ENCODE measurements around the gene FLVCR1. TPM values are rescaled to one million over a fixed set of nuclear protein-coding genes. Genes with fewer than 3 reads are reported as not detected.
"Not testable (repeated sequence)": the region's sequence is repeated elsewhere in the genome, so short reads cannot be mapped to it uniquely, and the experiment has no call there.

FLVCR1 gene
- total RNA-seq, 1 experiment from 2014 or later = 26.0 TPM

GRCh38 chr1:212827171-212827776, 30.8 kb upstream of the FLVCR1 start:
- no peak for DNase-seq
- H3K27me3 Mint-ChIP-seq (ENCODE audit: unreplicated experiment) = no peaks in the 10 kb centered on the region
- intact Hi-C loops (cut with micrococcal nuclease; ENCODE audit: unreplicated experiment) = no loop called here
- BruUV-seq (replicated peaks) = no TSS peak
- H3K36me3 Mint-ChIP-seq (ENCODE audit: insufficient read depth, unreplicated experiment) = peaks cover 4% of the 10 kb centered on the region
- H3K4me1 Mint-ChIP-seq (ENCODE audit: low read depth, unreplicated experiment) = no peaks in the 10 kb centered on the region
- CTCF ChIA-PET = no interaction called here
- no peak overlapping the region for H3K4me3 Mint-ChIP-seq (ENCODE audit: low read depth, unreplicated experiment)
- TF ChIP-seq CTCF (IDR thresholded peaks at IDR 0.05; ENCODE audit: unreplicated experiment) = no peak
- no peak overlapping the region for H3K27ac Mint-ChIP-seq (ENCODE audit: unreplicated experiment)
- peaks cover 17% of the 10 kb centered on the region for H3K9me3 Mint-ChIP-seq (ENCODE audit: low read depth, unreplicated experiment)

- Mint-ChIP-seq H3K4me1 (ENCODE audit: low read depth, unreplicated experiment) (peaks cover 2% of the 10 kb centered on the region), H3K36me3 (ENCODE audit: insufficient read depth, unreplicated experiment) (peaks cover 4% of the 10 kb centered on the region), H3K9me3 (ENCODE audit: low read depth, unreplicated experiment) (peaks cover 17% of the 10 kb centered on the region), H3K27ac (ENCODE audit: unreplicated experiment) (no peak overlapping the region), H3K27me3 (ENCODE audit: unreplicated experiment) (no peaks in the 10 kb centered on the region), H3K4me3 (ENCODE audit: low read depth, unreplicated experiment) (no peak overlapping the region)
- no peak for TF ChIP-seq CTCF (IDR thresholded peaks at IDR 0.05; ENCODE audit: unreplicated experiment)
- intact Hi-C loops (cut with micrococcal nuclease; ENCODE audit: unreplicated experiment) = no loop called here
- BruUV-seq (replicated peaks) = no TSS peak
- no peak for DNase-seq
- CTCF ChIA-PET = interaction anchor here (0.5 kb wide), 1 partner anchor 422 kb away, joined by 3 read pairs; no protein-coding TSS in a partner anchor
These were observed 30.2 kb upstream of the FLVCR1 start for GRCh38 chr1:212827831-212828278.

- BruUV-seq (replicated peaks) = no TSS peak
- Mint-ChIP-seq H3K9me3 (ENCODE audit: low read depth, unreplicated experiment) (peaks cover 17% of the 10 kb centered on the region), H3K4me1 (ENCODE audit: low read depth, unreplicated experiment) (peaks cover 7% of the 10 kb centered on the region), H3K27ac (ENCODE audit: unreplicated experiment) (no peak overlapping the region), H3K27me3 (ENCODE audit: unreplicated experiment) (no peaks in the 10 kb centered on the region), H3K36me3 (ENCODE audit: insufficient read depth, unreplicated experiment) (peaks cover 4% of the 10 kb centered on the region), H3K4me3 (ENCODE audit: low read depth, unreplicated experiment) (no peak overlapping the region)
- CTCF ChIA-PET = interaction anchor here (0.5 to 0.6 kb wide), 2 partner anchors 214 to 422 kb away, joined by 3 read pairs; no protein-coding TSS in a partner anchor
- TF ChIP-seq CTCF (IDR thresholded peaks at IDR 0.05; ENCODE audit: unreplicated experiment) = no peak
- intact Hi-C loops (cut with micrococcal nuclease; ENCODE audit: unreplicated experiment) = no loop called here
- DNase-seq = no peak
These were observed 29.7 kb upstream of the FLVCR1 start for GRCh38 chr1:212828395-212828794.

- DNase-seq = peak; percentile 87
- H3K9me3 Mint-ChIP-seq (ENCODE audit: low read depth, unreplicated experiment); BruUV-seq (replicated peaks); H3K27me3 Mint-ChIP-seq (ENCODE audit: unreplicated experiment); H3K36me3 Mint-ChIP-seq (ENCODE audit: insufficient read depth, unreplicated experiment): not testable (repeated sequence)
- peak overlapping the region; percentile 48 for H3K4me3 Mint-ChIP-seq (ENCODE audit: low read depth, unreplicated experiment)
- CTCF ChIA-PET = interaction anchor here (0.6 to 1.9 kb wide), 16 partner anchors 12 to 1182 kb away, joined by 3 to 18 read pairs (median 4); partner anchors contain the start of gene FLVCR1
- H3K27ac Mint-ChIP-seq (ENCODE audit: unreplicated experiment) = peak overlapping the region; percentile 88
- intact Hi-C loops (cut with micrococcal nuclease; ENCODE audit: unreplicated experiment) = loop anchor here (2.0 kb wide), 1 partner anchor 25 kb away; the partner anchor contains the start of gene FLVCR1
- peaks cover 27% of the 10 kb centered on the region for H3K4me1 Mint-ChIP-seq (ENCODE audit: low read depth, unreplicated experiment)
These were observed 24.6 kb upstream of the FLVCR1 start for GRCh38 chr1:212833211-212834207.

Measured in Calu3 (cell line).